ENCODE results near the gene CD2BP2.
"Not testable (repeated sequence)": the region's sequence is repeated elsewhere in the genome, so short reads cannot be mapped to it uniquely, and the experiment has no call there.

Gene CD2BP2

GRCh38 chr16:30341971-30342370, 13.1 kb downstream of the CD2BP2 start:
- not testable (repeated sequence) for DNase-seq

DNA sequence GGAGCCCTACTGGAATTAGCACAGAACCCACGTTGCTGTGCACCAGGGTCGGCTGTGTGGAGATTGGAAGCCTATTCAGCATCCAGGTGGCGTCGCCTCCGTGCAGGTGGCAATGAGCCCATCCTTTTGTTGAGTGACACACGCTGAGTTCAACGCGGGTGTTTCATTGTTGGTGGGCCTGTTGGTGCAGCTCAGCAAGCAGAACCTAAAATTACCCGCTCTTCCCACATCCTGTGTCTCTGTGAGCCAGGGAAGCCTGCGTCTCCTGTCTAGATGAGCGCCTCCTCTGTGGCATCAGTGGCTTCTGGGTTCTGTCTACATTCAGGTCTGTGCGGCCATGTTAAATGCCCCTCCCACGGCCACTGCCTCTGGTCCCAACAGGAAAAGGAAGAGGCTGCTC, 14.5 kb downstream of the CD2BP2 start:
- no peak for DNase-seq

GRCh38 chr16:30338715-30339114, 16.4 kb downstream of the CD2BP2 start:
- DNase-seq: not testable (repeated sequence)

GRCh38 chr16:30337964-30338357, 17.1 kb downstream of the CD2BP2 start:
- DNase-seq: not testable (repeated sequence)

GRCh38 chr16:30335598-30336474, 19.3 kb downstream of the CD2BP2 start:
- DNase-seq: no peak

GRCh38 chr16:30335028-30335597, 20.0 kb downstream of the CD2BP2 start:
- peak; percentile 43 for DNase-seq

DNA sequence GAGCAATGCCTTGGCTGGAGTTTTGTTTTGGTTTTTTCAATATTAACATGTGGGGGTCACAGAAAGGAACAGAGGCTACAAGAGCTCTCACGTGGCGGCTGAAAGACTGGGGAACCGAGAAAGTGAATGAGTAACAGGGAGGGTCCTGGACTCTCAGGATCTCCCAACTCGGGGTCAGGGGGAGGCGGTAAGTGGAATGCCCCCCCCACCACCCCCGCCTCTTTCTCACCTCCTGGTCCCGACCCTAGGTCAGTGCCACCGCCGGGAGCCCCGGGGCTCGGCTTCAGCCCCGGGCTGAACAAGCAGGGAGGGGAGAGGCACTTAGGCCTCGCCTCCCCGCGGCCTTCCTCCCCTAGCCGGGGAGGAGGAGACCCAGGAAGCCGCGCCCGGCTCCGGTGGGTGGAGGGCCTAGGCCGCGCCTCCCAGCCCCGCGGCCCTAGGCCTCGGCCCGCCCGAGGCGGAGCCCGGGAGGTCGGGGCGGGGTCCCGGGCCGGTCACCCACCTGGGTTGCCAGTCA, 20.6 kb downstream of the CD2BP2 start:
- DNase-seq: not testable (repeated sequence)

DNA sequence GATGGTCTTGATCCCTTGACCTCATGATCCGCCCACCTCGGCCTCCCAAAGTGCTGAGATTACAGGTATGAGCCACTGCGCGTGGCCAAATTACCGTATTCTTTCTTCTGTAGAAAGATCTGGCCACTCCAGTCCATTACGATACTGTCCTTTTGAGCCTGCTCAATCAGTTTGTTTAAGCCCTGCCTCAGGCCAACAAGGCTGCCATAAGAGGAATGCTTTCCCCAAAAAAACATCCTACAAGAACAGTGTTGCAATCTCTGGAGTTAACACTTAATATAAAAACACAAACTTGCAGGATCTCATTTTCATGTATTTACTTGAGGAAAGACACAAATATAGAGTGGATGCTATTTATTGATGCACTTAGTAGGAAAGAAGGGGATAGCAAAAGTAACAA, 30.9 kb downstream of the CD2BP2 start:
- DNase-seq: not testable (repeated sequence)

GRCh38 chr16:30318647-30319046, 36.5 kb downstream of the CD2BP2 start:
- not testable (repeated sequence) for DNase-seq

DNA sequence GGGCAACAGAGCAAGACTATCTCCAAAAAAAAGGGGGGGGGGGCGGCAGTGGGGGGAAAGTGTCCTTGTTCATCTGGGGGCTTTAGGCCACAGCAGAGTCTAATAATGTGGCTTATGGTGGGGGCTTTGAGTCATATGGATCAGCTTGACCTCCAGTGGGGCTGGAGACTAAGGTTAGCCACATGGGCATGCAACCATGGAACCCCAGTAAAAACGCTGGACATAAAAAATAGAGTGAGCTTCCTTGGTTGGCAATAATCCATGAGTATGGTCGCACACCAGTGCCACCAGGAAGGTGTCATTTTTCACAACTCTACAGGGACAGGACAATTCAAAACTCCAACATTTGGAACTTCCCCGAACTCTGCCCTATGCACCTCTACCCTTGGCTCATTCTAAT, 44.2 kb downstream of the CD2BP2 start:
- not testable (repeated sequence) for DNase-seq

DNA sequence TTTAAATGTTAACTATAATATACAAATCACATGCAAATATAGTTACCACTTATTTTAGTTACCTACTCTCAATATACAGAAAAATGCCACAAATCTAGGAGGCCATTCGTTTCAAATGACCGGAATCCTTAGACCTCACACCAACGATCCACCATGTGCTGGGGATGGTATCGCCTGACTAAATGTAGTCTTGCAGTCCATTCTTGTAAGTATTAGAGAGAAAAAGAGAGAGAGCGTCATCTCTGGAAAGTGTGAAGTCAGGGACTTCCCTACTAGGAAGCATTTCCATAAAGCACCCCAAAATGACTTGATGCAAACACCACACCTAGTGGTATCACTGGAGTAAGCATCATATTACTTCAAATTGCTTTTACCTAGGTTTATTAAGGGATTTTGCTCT, 45.9 kb downstream of the CD2BP2 start:
- not testable (repeated sequence) for DNase-seq
